ENCODE results near the gene MOB3B.

MOB3B gene

DNA sequence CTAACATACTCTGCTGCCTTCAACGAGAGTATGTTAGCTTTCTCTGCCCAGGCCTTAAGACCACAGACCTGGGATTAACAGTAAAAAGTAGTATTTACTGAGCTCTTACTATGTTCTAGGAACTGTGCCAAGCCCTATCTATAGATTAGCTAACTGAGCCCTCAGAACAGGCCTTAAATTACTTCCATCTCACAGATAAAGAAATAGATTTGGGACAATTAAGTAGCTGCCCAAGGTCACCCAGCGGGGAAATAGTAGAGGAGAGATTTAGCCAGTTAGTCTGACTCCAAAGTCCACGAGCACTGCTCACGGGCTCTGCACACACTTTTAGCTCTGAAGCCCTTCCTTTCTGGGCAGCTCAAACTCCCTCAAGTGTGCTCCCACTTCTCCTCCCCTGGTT lies 168.1 kb downstream of the MOB3B start:
- DNase-seq (ENCODE audit: low spot score), result no peak

- DNase-seq (ENCODE audit: low spot score), result no peak
These were observed 169.9 kb downstream of the MOB3B start for GRCh38 chr9:27359763-27360162.

DNA sequence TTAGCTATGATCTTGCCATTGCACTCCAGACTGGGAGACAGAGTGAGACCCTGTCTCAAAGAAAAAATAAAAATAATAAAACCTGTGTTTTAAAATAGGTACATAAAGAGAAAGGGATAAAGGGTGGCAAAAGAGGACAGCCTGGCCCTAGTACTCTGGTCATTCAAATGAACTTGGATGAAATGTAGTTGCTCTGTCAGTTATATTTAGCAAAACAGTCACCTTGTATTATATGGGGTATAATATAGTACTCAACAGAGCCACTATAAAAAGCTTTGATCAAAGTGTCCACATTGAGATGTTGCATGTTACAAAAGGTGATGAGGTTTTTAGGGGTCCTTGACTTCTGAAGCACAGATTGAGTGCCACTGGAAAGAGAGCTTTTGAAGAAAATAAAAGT lies 171.6 kb downstream of the MOB3B start:
- no peak for DNase-seq (ENCODE audit: low spot score)

DNA sequence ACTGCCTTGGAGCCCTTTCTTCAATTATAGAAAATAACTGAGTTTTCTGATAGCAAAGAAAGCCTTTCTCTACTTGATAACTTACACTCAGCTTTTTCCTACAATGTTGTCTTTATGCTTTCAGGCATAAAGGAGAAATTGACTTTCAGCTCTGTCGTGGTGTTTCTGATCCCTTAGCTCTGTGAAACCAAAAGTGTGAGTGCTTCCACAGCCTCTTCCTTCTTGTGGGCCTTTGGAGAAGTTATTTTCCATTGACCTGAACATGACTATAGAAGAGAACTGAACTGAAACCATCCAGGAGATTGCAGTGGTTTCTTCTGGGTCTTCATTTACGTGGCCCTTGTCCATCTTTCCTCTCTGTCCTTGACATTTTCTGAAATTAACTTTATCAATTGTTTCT lies 173.2 kb downstream of the MOB3B start:
- DNase-seq (ENCODE audit: low spot score), result no peak

DNA sequence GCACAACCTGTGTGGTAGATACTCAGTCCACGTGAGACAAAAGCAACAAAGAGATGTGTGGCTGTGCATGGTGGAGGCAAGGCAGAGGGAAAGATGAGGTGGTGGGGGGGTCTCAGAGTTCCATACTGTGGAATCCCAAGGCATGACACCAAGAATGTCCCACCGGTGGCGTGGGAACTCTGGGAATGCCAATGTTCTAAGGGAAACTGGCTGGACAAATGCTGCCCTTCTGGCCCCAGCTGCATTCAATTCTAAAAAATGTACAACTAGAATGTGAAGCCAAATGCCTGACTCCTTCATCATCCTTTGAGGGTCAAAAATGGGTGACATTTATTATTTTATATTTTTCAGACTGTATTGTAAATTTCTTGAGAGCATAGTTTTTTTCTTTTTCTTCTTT lies 174.4 kb downstream of the MOB3B start:
- no peak for DNase-seq (ENCODE audit: low spot score)

GRCh38 chr9:27353474-27354229 lies 176.0 kb downstream of the MOB3B start:
- DNase-seq (ENCODE audit: low spot score), result no peak

DNA sequence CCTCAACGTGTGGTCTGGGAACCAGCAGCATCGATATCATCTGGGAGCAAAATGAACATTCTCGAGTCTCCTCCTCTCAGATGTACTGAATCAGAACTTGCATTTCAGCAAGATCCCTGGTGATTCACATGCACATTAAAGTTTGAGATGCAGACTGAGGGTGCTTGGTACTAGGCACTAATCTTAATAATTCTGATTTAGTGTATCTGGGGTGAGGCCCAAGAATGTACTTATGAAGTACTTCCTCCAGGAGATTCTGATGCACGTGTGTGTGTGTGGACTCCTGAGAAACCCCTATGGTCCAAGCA lies 176.5 kb downstream of the MOB3B start:
- no peak for DNase-seq (ENCODE audit: low spot score)

DNA sequence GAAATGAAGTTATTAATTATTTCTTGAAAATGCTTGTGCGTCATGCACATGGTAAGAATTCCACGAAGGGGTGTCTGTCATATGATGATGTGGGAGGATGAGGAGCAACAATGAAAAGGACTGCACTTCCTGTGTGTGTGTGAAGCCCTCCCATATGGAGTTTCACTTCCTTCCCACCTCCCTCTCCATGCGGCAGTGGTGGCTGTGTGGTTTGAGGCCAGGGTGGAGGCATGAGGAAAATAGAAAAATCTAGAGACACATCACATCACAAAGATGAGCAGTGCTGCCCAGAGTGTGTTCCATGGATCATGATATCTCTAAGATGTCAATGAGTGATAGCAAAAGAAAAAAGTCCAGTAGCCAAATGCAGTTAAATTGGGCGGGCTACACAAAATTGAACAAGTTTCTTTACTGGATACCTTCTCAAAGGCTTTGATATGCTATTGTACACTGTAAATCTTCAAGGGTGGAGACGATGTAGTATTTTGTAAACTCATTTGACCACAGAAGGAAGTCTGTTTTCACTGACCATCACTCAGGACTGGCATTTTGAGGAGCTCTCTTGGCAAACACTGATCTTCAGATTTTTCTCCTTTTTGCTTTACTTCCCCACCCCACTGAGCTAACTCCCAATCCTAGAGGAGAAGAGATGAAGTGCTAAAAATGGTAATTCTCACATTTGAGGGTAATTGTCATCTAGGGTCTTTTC lies 177.0 kb downstream of the MOB3B start:
- no peak for DNase-seq (ENCODE audit: low spot score)

DNA sequence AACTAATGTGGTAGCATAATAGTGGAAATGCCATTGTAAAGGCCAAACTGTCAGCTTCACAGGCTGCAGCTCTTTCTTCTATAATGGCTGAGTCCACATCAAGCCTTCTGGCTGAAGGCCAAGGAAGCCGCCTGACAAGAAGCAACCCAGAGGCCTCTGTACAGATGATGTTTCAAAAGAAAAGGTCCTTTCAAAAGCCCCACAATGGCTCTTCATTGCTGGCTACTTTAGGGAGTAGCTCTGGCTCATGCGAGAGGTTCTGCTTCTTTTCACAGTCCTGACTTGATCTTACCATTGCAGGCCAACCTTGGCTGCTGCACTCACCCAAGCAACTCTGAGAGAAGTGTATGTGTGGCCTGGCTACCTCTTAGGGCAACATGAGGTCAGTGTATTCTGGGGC lies 178.2 kb downstream of the MOB3B start:
- DNase-seq (ENCODE audit: low spot score), result no peak

DNA sequence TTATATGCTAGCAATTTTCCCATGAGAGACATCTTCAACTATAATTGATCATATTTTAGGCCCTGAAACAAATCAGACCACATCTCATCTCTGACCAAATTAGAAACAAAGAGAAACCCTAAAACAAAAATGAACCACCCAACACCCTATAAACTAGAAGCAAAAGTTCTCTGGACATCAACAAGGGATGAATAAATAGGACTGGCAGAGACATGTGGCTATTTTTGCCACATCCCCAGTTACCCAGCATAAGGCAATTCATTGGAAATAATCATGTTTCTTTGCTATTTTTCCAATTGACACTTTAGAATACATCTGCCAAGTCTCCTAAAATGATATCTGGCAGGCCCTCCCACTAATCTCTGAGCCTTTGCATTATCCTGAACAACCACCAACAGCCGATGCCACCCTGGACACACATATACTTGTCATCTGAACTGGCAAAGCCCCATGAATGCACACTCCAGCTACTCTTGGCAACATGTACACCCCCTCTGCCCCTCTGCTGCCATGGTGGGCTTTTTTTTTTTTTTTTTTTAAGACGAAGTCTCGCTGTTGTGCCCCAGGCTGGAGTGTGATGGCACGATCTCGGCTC lies 179.1 kb downstream of the MOB3B start:
- no peak for DNase-seq (ENCODE audit: low spot score)

DNA sequence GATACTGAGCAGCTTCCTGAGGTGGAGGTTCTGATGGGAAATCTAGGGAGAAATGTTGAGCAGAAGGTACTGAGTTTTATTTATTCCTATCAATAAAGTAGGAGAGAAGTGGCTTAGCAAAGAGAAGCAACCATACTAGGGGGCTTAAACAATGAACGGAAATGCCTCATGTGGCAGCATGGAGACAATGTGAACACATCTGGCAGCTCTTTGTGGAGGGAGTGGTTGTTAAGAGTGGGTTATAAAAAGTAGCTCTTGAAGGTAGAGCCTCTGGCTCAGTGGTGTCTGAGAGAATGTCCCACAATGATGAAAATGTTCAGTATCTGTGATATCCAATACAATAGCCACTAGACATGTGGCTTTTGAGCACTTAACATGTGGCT lies 179.9 kb downstream of the MOB3B start:
- no peak for DNase-seq (ENCODE audit: low spot score)

- no peak for DNase-seq (ENCODE audit: low spot score)
These were observed 180.6 kb downstream of the MOB3B start for GRCh38 chr9:27348785-27349697.

- DNase-seq (ENCODE audit: low spot score), result no peak
These were observed 181.7 kb downstream of the MOB3B start for GRCh38 chr9:27347889-27348288.

DNA sequence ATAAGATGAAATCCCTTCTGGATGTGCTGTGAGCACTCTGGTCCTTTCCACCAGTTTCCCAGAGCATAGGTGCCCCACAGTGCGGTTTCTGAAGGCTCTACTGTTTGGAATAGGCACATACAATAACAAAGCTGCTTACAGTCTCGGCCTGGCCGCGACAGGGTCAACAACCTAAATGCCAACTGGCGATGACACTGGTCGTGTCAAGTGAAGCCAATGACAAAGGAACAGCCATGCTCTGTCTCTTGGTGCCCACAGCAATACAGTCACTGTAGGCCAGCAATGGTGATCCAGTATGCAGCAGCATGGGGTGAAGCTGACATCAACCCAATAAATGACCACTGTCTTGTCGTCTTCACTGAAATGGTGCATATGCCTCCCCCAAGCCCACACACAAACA lies 184.8 kb downstream of the MOB3B start:
- DNase-seq (ENCODE audit: low spot score), result no peak

DNA sequence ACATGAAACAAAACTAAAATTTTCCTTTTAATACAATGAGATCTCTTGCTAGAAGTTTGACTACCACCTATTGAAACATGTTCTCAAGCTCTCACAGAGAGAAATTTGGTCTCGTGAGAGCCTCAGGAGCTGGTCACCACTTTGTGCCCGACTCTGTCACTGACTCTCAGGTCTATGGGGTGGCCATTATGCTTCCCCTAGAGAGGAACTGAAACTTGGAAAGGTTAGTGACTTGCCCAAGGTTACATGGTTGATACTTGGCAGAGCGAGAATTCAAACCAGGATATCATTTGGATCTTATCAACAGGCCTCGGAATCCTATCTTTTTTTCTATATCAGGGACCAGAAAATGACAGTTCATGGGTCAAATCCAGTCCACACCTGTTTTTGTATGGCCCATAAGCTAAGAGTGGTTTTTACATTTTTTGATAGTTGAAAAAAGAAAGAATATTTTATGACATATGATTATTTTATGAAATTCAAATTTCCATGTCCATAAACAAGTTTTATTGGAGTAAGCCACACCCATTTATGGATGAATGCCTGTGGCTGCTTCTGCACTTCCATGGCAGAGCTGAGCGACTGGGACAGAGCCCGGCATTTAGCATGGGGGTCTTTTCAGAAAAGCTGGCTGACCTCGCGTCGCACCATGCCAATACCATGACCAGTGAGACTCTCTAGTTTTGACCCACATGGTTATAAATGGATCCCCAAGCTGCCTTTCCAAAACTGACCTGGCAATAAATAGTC lies 187.9 kb downstream of the MOB3B start:
- no peak for DNase-seq (ENCODE audit: low spot score)

GRCh38 chr9:27340961-27341511 lies 188.6 kb downstream of the MOB3B start:
- DNase-seq (ENCODE audit: low spot score), result no peak

DNA sequence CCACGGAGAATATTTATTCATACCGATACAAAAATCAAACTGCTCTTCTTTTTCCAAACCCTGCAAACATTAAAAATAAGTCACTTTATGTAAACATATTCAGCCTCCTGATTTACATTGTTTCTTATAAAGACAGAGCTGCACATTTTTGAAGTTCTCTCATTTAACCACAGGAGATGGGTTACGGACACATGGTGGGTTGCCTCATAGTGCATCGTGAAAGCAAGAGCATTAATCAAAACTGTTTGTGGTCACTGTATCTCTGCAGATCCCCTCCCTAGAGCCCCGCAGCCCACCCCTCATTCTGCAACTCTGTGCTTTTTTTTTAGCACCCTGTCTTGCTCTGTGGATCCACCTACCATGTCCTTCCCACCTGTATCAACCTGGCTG lies 189.3 kb downstream of the MOB3B start:
- no peak for DNase-seq (ENCODE audit: low spot score)

DNA sequence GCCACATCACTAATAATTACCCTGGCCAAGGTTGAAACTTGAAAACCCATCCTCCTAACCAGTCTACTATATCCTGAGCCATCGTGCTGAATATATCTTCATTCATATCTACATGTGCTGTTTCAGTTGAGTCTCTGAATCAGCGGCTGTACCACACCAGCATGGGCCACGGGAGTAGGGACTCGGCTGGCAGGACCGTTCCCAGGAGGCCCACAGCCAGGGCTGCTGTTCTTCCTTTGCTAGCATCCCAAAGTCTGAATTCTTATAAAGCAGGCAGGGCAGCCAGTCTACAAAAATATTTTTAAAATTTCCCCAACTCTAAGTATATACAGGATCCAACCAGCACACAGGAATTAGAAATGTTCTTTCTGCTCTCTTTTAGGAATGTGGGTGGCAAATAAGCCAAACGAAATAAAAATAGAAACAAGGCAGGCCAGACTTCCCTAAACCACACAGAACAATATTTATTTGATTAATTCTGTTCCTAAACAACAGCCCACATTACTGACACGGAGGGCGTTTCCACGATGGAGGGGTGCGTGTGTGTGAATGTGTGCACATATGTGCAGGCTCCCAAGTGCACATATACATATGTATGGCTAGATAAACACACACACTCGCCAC lies 189.8 kb downstream of the MOB3B start:
- no peak for DNase-seq (ENCODE audit: low spot score)

DNA sequence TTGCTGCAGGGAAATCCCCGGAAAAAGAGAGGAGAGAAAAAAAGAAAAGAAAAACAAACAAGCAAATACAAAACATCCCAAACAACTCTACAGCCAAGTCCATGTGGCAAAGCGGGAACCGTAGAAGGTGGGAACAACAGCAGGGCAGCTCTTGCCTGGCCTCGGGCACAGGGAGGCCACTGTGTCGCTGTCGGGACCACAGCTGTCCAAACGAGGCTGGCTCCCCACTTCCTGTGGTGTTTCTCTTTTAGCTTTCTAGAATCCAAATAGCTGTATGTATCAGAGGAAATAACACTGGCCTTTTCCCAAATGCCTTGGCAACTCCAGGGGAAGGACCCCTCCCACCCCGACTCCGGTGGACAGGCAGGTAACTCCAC lies 191.1 kb downstream of the MOB3B start:
- no peak for DNase-seq (ENCODE audit: low spot score)

GRCh38 chr9:27337833-27338526 lies 191.6 kb downstream of the MOB3B start:
- no peak for DNase-seq (ENCODE audit: low spot score)

GRCh38 chr9:27337236-27337635 lies 192.4 kb downstream of the MOB3B start:
- no peak for DNase-seq (ENCODE audit: low spot score)
